HEK293 (cell line): ENCODE data around the gene GJC3.

Experiments used
- GFI1B ChIP-seq: fragments of 450-650 bp; formaldehyde crosslinking; IDR thresholded peaks from 2 replicates; pipeline ENCODE4 v1.5.1; 2016; ENCODE audit warnings: missing biosample characterization, missing genetic modification characterization
- GLI2 ChIP-seq: fragments of 450-650 bp; formaldehyde crosslinking; IDR thresholded peaks from 2 replicates; pipeline ENCODE4; 2017; ENCODE audit warnings: missing biosample characterization, missing genetic modification characterization, low read depth, borderline replicate concordance
- SP3 ChIP-seq: fragments of 450-650 bp; formaldehyde crosslinking; IDR thresholded peaks from 2 replicates; pipeline ENCODE4 v1.5.1; 2016; ENCODE audit warnings: missing biosample characterization, missing genetic modification characterization
- ZBTB21 ChIP-seq: fragments of 450-650 bp; formaldehyde crosslinking; IDR thresholded peaks from 2 replicates; pipeline ENCODE4 v1.5.1; 2017; ENCODE audit warnings: missing biosample characterization, missing genetic modification characterization
- ZNF19 ChIP-seq: fragments of 450-650 bp; formaldehyde crosslinking; IDR thresholded peaks from 2 replicates; pipeline ENCODE4; 2016; ENCODE audit warnings: missing biosample characterization, missing genetic modification characterization, low read depth
- ZNF24 ChIP-seq: fragments of 450-650 bp; formaldehyde crosslinking; IDR thresholded peaks from 2 replicates; pipeline ENCODE4 v1.5.1; 2016; ENCODE audit warnings: missing biosample characterization, missing genetic modification characterization
- ZNF266 ChIP-seq: fragments of 450-650 bp; formaldehyde crosslinking; IDR thresholded peaks from 2 replicates; pipeline ENCODE4 v1.5.1; 2016; ENCODE audit warnings: missing biosample characterization, missing genetic modification characterization, low read depth
- ZNF292 ChIP-seq: fragments of 450-650 bp; formaldehyde crosslinking; IDR thresholded peaks from 2 replicates; pipeline ENCODE4 v1.5.1; 2016; ENCODE audit warnings: low read depth, missing biosample characterization, missing genetic modification characterization, borderline replicate concordance
- ZNF354C ChIP-seq: fragments of 450-650 bp; formaldehyde crosslinking; IDR thresholded peaks from 2 replicates; pipeline ENCODE4 v1.5.1; 2016; ENCODE audit warnings: missing biosample characterization, missing genetic modification characterization, low read depth, borderline replicate concordance
- ZNF404 ChIP-seq: fragments of 450-650 bp; formaldehyde crosslinking; IDR thresholded peaks from 2 replicates; pipeline ENCODE4 v1.5.1; 2017; ENCODE audit warnings: missing biosample characterization, missing genetic modification characterization
- ZNF426 ChIP-seq: fragments of 450-650 bp; formaldehyde crosslinking; IDR thresholded peaks from 2 replicates; pipeline ENCODE4 v1.5.1; 2017; ENCODE audit warnings: missing biosample characterization, missing genetic modification characterization, mild to moderate bottlenecking, inconsistent platforms, moderate library complexity
- ZNF501 ChIP-seq: fragments of 450-650 bp; formaldehyde crosslinking; IDR thresholded peaks from 2 replicates; pipeline ENCODE4 v1.5.1; 2016; ENCODE audit warnings: missing biosample characterization, missing genetic modification characterization
- ZNF510 ChIP-seq: fragments of 450-650 bp; formaldehyde crosslinking; IDR thresholded peaks from 2 replicates; pipeline ENCODE4 v1.5.1; 2018; ENCODE audit warnings: mild to moderate bottlenecking, missing genetic modification characterization, missing biosample characterization; ENCODE audit not compliant: insufficient replicate concordance
- ZNF558 ChIP-seq: fragments of 450-650 bp; formaldehyde crosslinking; IDR thresholded peaks from 2 replicates; pipeline ENCODE4 v1.5.1; 2016; ENCODE audit warnings: missing biosample characterization, missing genetic modification characterization
- ZNF623 ChIP-seq: fragments of 450-650 bp; formaldehyde crosslinking; IDR thresholded peaks from 2 replicates; pipeline ENCODE4 v1.5.1; 2016; ENCODE audit warnings: missing biosample characterization, missing genetic modification characterization
- ZNF629 ChIP-seq: fragments of 450-650 bp; formaldehyde crosslinking; IDR thresholded peaks from 2 replicates; pipeline ENCODE4 v1.5.1; 2017; ENCODE audit warnings: missing biosample characterization, missing genetic modification characterization
- ZNF654 ChIP-seq: fragments of 450-650 bp; formaldehyde crosslinking; IDR thresholded peaks from 2 replicates; pipeline ENCODE4 v1.5.1; 2016; ENCODE audit warnings: low read depth, missing biosample characterization, missing genetic modification characterization
- ZNF664 ChIP-seq: fragments of 450-650 bp; formaldehyde crosslinking; IDR thresholded peaks from 2 replicates; pipeline ENCODE4 v1.5.1; 2016; ENCODE audit warnings: missing biosample characterization, missing genetic modification characterization
- ZNF791 ChIP-seq: fragments of 450-650 bp; formaldehyde crosslinking; IDR thresholded peaks from 2 replicates; pipeline ENCODE4 v1.5.1; 2016; ENCODE audit warnings: missing biosample characterization, missing genetic modification characterization
- ZXDB ChIP-seq: fragments of 450-650 bp; formaldehyde crosslinking; IDR thresholded peaks from 2 replicates; pipeline ENCODE4 v1.5.1; 2016; ENCODE audit warnings: missing biosample characterization, missing genetic modification characterization
- TF ChIP-seq, protein P1 (sequence below): fragments of 450-650 bp; formaldehyde crosslinking; conservative IDR thresholded peaks from 2 replicates; pipeline ENCODE4 v1.5.1; 2016; ENCODE audit warnings: low read depth, missing biosample characterization, missing genetic modification characterization
- TF ChIP-seq, protein P2 (sequence below): fragments of 450-650 bp; formaldehyde crosslinking; IDR thresholded peaks from 2 replicates; pipeline ENCODE4 v1.5.1; 2016; ENCODE audit warnings: missing biosample characterization, missing genetic modification characterization
- TF ChIP-seq, protein P3 (sequence below): fragments of 450-650 bp; formaldehyde crosslinking; IDR thresholded peaks from 2 replicates; pipeline ENCODE4 v1.5.1; 2016; ENCODE audit warnings: missing biosample characterization, missing genetic modification characterization

Gene GJC3

DNA sequence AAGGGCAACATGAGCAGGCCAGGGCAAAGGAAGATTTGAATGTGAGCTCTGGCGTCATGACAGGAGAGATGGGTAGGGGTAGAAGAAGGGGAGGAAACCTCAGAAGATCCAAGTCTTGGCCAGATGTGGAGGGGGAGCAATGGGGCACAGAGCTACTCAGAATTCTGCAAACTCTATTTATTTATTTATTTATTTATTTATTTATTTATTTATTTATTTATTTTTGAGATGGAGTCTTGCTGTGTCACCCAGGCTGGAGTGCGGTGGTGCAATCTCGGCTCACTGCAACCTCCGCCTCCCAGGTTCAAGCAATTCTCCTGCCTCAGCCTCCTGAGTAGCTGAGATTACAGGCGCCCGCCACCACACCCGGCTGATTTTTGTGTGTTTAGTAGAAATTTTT lies 25.2 kb upstream of the GJC3 start (continued):
- TF ChIP-seq, protein P1, sequence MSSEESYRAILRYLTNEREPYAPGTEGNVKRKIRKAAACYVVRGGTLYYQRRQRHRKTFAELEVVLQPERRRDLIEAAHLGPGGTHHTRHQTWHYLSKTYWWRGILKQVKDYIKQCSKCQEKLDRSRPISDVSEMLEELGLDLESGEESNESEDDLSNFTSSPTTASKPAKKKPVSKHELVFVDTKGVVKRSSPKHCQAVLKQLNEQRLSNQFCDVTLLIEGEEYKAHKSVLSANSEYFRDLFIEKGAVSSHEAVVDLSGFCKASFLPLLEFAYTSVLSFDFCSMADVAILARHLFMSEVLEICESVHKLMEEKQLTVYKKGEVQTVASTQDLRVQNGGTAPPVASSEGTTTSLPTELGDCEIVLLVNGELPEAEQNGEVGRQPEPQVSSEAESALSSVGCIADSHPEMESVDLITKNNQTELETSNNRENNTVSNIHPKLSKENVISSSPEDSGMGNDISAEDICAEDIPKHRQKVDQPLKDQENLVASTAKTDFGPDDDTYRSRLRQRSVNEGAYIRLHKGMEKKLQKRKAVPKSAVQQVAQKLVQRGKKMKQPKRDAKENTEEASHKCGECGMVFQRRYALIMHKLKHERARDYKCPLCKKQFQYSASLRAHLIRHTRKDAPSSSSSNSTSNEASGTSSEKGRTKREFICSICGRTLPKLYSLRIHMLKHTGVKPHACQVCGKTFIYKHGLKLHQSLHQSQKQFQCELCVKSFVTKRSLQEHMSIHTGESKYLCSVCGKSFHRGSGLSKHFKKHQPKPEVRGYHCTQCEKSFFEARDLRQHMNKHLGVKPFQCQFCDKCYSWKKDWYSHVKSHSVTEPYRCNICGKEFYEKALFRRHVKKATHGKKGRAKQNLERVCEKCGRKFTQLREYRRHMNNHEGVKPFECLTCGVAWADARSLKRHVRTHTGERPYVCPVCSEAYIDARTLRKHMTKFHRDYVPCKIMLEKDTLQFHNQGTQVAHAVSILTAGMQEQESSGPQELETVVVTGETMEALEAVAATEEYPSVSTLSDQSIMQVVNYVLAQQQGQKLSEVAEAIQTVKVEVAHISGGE (tag by site-specific recombination) = peak; percentile 76
- peak; percentile 59; the same call in 1 of the 2 replicates for TF ChIP-seq ZNF292 (tag by site-specific recombination)
- peak; percentile 85 for TF ChIP-seq ZNF558 (tag by site-specific recombination)
- peak; percentile 18; the same call in 1 of the 2 replicates for TF ChIP-seq SP3 (tag by site-specific recombination)
- TF ChIP-seq ZNF664 (tag by site-specific recombination) = peak; percentile 70
- peak; percentile 80 for TF ChIP-seq ZNF623 (tag by site-specific recombination)
- TF ChIP-seq ZNF426 (tag by site-specific recombination) = peak; percentile 87
- TF ChIP-seq ZNF19 (tag by site-specific recombination) = 0 out of 2 replicates have a peak, but pooled peaks have one; percentile 20
- TF ChIP-seq ZNF654 (tag by site-specific recombination) = peak; percentile 36
- 0 out of 2 replicates have a peak, but pooled peaks have one; percentile 26 for TF ChIP-seq ZNF24 (tag by site-specific recombination)
- TF ChIP-seq ZNF791 (tag by site-specific recombination) = peak; percentile 58
- TF ChIP-seq, protein P2, sequence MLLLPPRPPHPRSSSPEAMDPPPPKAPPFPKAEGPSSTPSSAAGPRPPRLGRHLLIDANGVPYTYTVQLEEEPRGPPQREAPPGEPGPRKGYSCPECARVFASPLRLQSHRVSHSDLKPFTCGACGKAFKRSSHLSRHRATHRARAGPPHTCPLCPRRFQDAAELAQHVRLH = 0 out of 2 replicates have a peak, but pooled peaks have one; percentile 44
- peak; percentile 54; the same call in 1 of the 2 replicates for TF ChIP-seq ZXDB (tag by site-specific recombination)
- TF ChIP-seq ZNF510 (tag by site-specific recombination) = peak; percentile 80
- peak; percentile 72; the same call in 1 of the 2 replicates for TF ChIP-seq ZBTB21
- TF ChIP-seq ZNF354C (tag by site-specific recombination) = 0 out of 2 replicates have a peak, but pooled peaks have one; percentile 71
- peak; percentile 43; the same call in 1 of the 2 replicates for TF ChIP-seq GLI2 (tag by site-specific recombination)
- peak; percentile 54 for TF ChIP-seq ZNF629 (tag by site-specific recombination)
- 0 out of 2 replicates have a peak, but pooled peaks have one; percentile 25 for TF ChIP-seq GFI1B (tag by site-specific recombination)
- peak; percentile 64 for TF ChIP-seq ZNF266
- TF ChIP-seq, protein P3, sequence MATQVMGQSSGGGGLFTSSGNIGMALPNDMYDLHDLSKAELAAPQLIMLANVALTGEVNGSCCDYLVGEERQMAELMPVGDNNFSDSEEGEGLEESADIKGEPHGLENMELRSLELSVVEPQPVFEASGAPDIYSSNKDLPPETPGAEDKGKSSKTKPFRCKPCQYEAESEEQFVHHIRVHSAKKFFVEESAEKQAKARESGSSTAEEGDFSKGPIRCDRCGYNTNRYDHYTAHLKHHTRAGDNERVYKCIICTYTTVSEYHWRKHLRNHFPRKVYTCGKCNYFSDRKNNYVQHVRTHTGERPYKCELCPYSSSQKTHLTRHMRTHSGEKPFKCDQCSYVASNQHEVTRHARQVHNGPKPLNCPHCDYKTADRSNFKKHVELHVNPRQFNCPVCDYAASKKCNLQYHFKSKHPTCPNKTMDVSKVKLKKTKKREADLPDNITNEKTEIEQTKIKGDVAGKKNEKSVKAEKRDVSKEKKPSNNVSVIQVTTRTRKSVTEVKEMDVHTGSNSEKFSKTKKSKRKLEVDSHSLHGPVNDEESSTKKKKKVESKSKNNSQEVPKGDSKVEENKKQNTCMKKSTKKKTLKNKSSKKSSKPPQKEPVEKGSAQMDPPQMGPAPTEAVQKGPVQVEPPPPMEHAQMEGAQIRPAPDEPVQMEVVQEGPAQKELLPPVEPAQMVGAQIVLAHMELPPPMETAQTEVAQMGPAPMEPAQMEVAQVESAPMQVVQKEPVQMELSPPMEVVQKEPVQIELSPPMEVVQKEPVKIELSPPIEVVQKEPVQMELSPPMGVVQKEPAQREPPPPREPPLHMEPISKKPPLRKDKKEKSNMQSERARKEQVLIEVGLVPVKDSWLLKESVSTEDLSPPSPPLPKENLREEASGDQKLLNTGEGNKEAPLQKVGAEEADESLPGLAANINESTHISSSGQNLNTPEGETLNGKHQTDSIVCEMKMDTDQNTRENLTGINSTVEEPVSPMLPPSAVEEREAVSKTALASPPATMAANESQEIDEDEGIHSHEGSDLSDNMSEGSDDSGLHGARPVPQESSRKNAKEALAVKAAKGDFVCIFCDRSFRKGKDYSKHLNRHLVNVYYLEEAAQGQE (tag by site-specific recombination) = peak; percentile 79
- TF ChIP-seq ZNF404 (tag by site-specific recombination) = peak; percentile 82; the same call in 1 of the 2 replicates
- TF ChIP-seq ZNF501 = 0 out of 2 replicates have a peak, but pooled peaks have one; percentile 47
